SK-N-MC (cell line): ENCODE results near the gene MYO1D.

Experiments
- DNase-seq: peaks from one replicate; pipeline ENCODE4 v3.0.0-alpha.2; 2011; ENCODE audit warnings: low read depth, low spot score
- H3K27ac ChIP-seq: fragments of 200-600 bp; sonication (generic); 2 replicates; pipeline ENCODE4 v1.5.1; 2016; ENCODE audit warnings: mixed run types
- H3K36me3 ChIP-seq: fragments of 200-600 bp; sonication (generic); 2 replicates; pipeline ENCODE4 v1.6.1; 2017; ENCODE audit warnings: antibody characterized with exemption, low read length, mixed read lengths; ENCODE audit not compliant: insufficient read depth
- H3K4me3 ChIP-seq: fragments of 200-600 bp; sonication (generic); 2 replicates; pipeline ENCODE4 v1.5.1; 2016
- H3K9ac ChIP-seq: fragments of 200-600 bp; sonication (generic); 2 replicates; pipeline ENCODE4 v1.8.0; 2017; ENCODE audit warnings: mixed run types, mixed read lengths; ENCODE audit not compliant: insufficient read length
- H3K9me3 ChIP-seq: fragments of 200-600 bp; sonication (generic); 2 replicates; pipeline ENCODE4 v1.6.1; 2017; ENCODE audit warnings: low read depth, mild to moderate bottlenecking, antibody characterized with exemption, low read length, moderate library complexity, mixed read lengths
- EZH2 ChIP-seq: fragments of 200-600 bp; sonication (generic); IDR thresholded peaks from one replicate; pipeline ENCODE4 v1.6.1; 2017; ENCODE audit warnings: antibody characterized with exemption
- FOXP2 ChIP-seq: optimal IDR thresholded peaks from 2 replicates; pipeline ENCODE3; 2011; ENCODE audit warnings: mild to moderate bottlenecking, moderate library complexity; ENCODE audit not compliant: insufficient read depth; ENCODE audit errors: extremely low read length, control extremely low read depth
- POLR2AphosphoS5 ChIP-seq: IDR thresholded peaks from 2 replicates; pipeline ENCODE4 v1.6.1; 2012; ENCODE audit warnings: mild to moderate bottlenecking, low read depth, low read length, borderline replicate concordance

The MYO1D gene

GRCh38 chr17:32519228-32520103, 357.5 kb downstream of the MYO1D start:
- Histone ChIP-seq H3K9me3 (no peaks in the 10 kb centered on the region), H3K4me3 (peak overlapping the region; percentile 76), H3K9ac (peak overlapping the region; percentile 51), H3K27ac (peak overlapping the region; percentile 78), H3K36me3 (no peaks in the 10 kb centered on the region)
- no peak for DNase-seq
- TF ChIP-seq EZH2 (no peak), FOXP2 (no peak), POLR2AphosphoS5 (no peak)

- no peak for DNase-seq
Measured at GRCh38 chr17:32518646-32519227, 358.2 kb downstream of the MYO1D start.

GRCh38 chr17:32517982-32518381, 358.9 kb downstream of the MYO1D start:
- no peaks in the 10 kb centered on the region for H3K36me3 ChIP-seq
- no peak overlapping the region for H3K27ac ChIP-seq
- H3K4me3 ChIP-seq, result no peak overlapping the region
- H3K9me3 ChIP-seq, result no peaks in the 10 kb centered on the region
- no peak for DNase-seq
- no peak for TF ChIP-seq POLR2AphosphoS5
- TF ChIP-seq EZH2, result no peak
- TF ChIP-seq FOXP2, result no peak
- no peak overlapping the region for H3K9ac ChIP-seq

More at GRCh38 chr17:32518646-32519227, 358.2 kb downstream of the MYO1D start:
- TF ChIP-seq POLR2AphosphoS5 (no peak), FOXP2 (no peak), EZH2 (no peak)
- H3K9ac ChIP-seq, result peak overlapping the region; percentile 51
- H3K9me3 ChIP-seq, result no peaks in the 10 kb centered on the region
- H3K36me3 ChIP-seq, result no peaks in the 10 kb centered on the region
- H3K4me3 ChIP-seq, result peak overlapping the region; percentile 76
- H3K27ac ChIP-seq, result peak overlapping the region; percentile 10; the same call in 1 of the 2 replicates

GRCh38 chr17:32516940-32517701, 359.8 kb downstream of the MYO1D start:
- Histone ChIP-seq H3K36me3 (no peaks in the 10 kb centered on the region), H3K27ac (no peak overlapping the region), H3K9ac (no peak overlapping the region), H3K4me3 (no peak overlapping the region), H3K9me3 (no peaks in the 10 kb centered on the region)
- TF ChIP-seq EZH2 (no peak), FOXP2 (no peak), POLR2AphosphoS5 (no peak)
- no peak for DNase-seq

- H3K36me3 ChIP-seq, result no peaks in the 10 kb centered on the region
- no peak overlapping the region for H3K9ac ChIP-seq
- no peaks in the 10 kb centered on the region for H3K9me3 ChIP-seq
- TF ChIP-seq FOXP2, result no peak
- TF ChIP-seq EZH2, result no peak
- TF ChIP-seq POLR2AphosphoS5, result no peak
- no peak overlapping the region for H3K4me3 ChIP-seq
- H3K27ac ChIP-seq, result no peak overlapping the region
- no peak for DNase-seq
Measured at GRCh38 chr17:32516450-32516849, 360.5 kb downstream of the MYO1D start.

GRCh38 chr17:32515677-32516383, 361.1 kb downstream of the MYO1D start:
- no peaks in the 10 kb centered on the region for H3K36me3 ChIP-seq
- no peak overlapping the region for H3K9ac ChIP-seq
- TF ChIP-seq POLR2AphosphoS5 (no peak), EZH2 (no peak), FOXP2 (no peak)
- no peak overlapping the region for H3K27ac ChIP-seq
- no peaks in the 10 kb centered on the region for H3K9me3 ChIP-seq
- no peak overlapping the region for H3K4me3 ChIP-seq
- no peak for DNase-seq

GRCh38 chr17:32514606-32515005, 362.3 kb downstream of the MYO1D start:
- Histone ChIP-seq H3K36me3 (no peaks in the 10 kb centered on the region), H3K27ac (no peak overlapping the region)

More at GRCh38 chr17:32514606-32515005, 362.3 kb downstream of the MYO1D start:
- Histone ChIP-seq H3K9ac (no peak overlapping the region), H3K4me3 (no peak overlapping the region), H3K9me3 (no peaks in the 10 kb centered on the region)
- no peak for DNase-seq
- TF ChIP-seq POLR2AphosphoS5 (no peak), FOXP2 (no peak), EZH2 (no peak)
